SK-N-MC (cell line): ENCODE results near the gene SLC16A11.

Experiments
- DNase-seq: peaks from one replicate; pipeline ENCODE4 v3.0.0-alpha.2; 2011; ENCODE audit warnings: low read depth, low spot score
- H3K27ac ChIP-seq: fragments of 200-600 bp; sonication (generic); 2 replicates; pipeline ENCODE4 v1.5.1; 2016; ENCODE audit warnings: mixed run types
- H3K36me3 ChIP-seq: fragments of 200-600 bp; sonication (generic); 2 replicates; pipeline ENCODE4 v1.6.1; 2017; ENCODE audit warnings: antibody characterized with exemption, low read length, mixed read lengths; ENCODE audit not compliant: insufficient read depth
- H3K4me3 ChIP-seq: fragments of 200-600 bp; sonication (generic); 2 replicates; pipeline ENCODE4 v1.5.1; 2016
- H3K9ac ChIP-seq: fragments of 200-600 bp; sonication (generic); 2 replicates; pipeline ENCODE4 v1.8.0; 2017; ENCODE audit warnings: mixed run types, mixed read lengths; ENCODE audit not compliant: insufficient read length
- H3K9me3 ChIP-seq: fragments of 200-600 bp; sonication (generic); 2 replicates; pipeline ENCODE4 v1.6.1; 2017; ENCODE audit warnings: low read depth, mild to moderate bottlenecking, antibody characterized with exemption, low read length, moderate library complexity, mixed read lengths
- EZH2 ChIP-seq: fragments of 200-600 bp; sonication (generic); IDR thresholded peaks from one replicate; pipeline ENCODE4 v1.6.1; 2017; ENCODE audit warnings: antibody characterized with exemption
- FOXP2 ChIP-seq: optimal IDR thresholded peaks from 2 replicates; pipeline ENCODE3; 2011; ENCODE audit warnings: mild to moderate bottlenecking, moderate library complexity; ENCODE audit not compliant: insufficient read depth; ENCODE audit errors: extremely low read length, control extremely low read depth
- POLR2AphosphoS5 ChIP-seq: IDR thresholded peaks from 2 replicates; pipeline ENCODE4 v1.6.1; 2012; ENCODE audit warnings: mild to moderate bottlenecking, low read depth, low read length, borderline replicate concordance

The SLC16A11 gene

GRCh38 chr17:7023576-7024401 lies 20.1 kb downstream of the SLC16A11 start:
- Histone ChIP-seq H3K4me3 (peak overlapping the region; percentile 73), H3K27ac (peak overlapping the region; percentile 74), H3K9me3 (no peaks in the 10 kb centered on the region), H3K36me3 (no peaks in the 10 kb centered on the region), H3K9ac (peak overlapping the region; percentile 75)
- peak; percentile 29; the same call in 1 of the 2 replicates for TF ChIP-seq POLR2AphosphoS5
- no peak for TF ChIP-seq EZH2
- TF ChIP-seq FOXP2 = no peak
- peak; percentile 47 for DNase-seq

DNA sequence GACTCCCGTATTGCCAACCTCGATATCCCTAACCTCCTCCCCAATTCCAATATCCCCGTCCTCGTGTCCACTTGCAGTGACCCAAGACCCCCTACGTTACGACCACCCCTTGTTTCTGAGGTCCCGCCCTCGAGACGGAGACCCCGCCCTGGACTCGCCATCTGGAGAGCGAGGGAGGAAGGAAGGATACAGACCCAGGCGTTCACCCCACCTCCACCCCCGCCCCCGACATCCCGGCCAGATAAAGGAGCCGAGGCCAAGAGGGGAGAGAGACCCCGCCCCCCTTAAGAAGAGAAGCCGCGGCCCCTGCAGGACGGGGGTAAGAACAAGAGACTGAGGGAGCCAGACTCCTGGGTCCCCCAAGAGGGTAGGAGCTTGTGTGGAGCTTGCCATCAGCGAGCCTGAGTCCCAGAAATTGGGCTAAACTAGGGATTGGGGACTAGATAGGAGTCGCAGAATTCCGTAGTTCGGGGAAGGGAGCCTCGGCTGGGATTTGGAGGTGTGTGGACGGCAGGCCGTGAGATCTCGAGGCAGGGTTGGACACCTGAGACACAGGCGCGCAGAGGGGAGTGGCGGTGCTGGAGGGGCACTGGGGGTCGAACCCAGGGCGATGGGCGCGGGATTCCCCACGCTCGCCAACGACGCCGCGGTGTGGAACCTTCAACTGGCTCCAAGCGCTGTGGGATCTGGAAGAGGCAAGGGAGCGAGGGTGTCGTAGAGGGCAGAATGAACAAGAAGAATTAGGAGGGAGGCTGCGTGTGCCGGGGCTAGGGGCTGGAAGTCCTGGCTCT lies 20.9 kb downstream of the SLC16A11 start, which contains the start of gene BCL6B:
BCL6B (plus strand) TSS at position 270 of the 791 bp plus-strand sequence. CDS start 622 bp downstream, outside the sequence.
- peak within 1 kb of the TSS; percentile 75 for H3K9ac ChIP-seq
- peak within 1 kb of the TSS; percentile 73 for H3K4me3 ChIP-seq
- TF ChIP-seq FOXP2 (no peak), POLR2AphosphoS5 (no peak), EZH2 (no peak)
- H3K36me3 ChIP-seq = no peaks in the 10 kb centered on the region
- H3K9me3 ChIP-seq = no peaks in the 10 kb centered on the region
- peak within 1 kb of the TSS; percentile 74 for H3K27ac ChIP-seq
- no peak for DNase-seq

DNA sequence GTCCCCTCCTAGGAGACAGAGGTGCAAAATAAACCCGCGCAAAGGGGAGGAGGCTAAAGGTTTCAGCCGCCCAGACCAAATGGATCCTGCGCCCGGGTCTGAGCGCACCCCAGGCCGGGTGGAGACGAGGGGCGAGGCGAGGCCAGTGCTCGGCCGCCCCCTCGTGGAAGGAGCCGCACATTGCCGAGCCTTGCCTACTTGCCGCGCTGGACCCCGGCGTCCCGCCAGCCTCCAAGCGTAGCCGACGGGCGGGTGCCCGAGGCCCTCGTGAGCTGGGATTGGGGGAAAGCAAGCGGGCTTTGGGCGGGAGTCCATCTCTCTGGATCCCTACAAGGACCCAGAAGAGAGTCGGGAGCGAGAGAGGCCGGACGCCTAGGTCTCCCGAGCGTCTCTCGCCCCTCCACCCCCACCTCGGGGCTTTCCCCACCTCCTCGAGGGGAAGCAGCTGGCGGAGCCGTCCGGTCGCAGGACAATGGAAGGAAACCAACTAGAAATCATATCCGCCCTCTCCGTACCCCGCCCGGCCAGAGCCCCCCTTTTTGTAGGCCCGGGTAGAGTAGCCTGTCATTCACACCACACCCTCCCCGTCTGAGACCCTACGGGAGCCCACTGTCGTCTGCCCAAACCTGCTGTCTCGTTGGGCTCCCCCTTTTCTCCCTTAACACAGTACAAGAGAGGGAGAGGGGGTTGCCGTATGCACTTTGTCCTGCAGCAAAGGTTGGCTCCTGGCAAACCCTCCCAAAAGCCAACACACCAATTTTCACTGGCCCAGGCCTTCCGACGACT lies 21.7 kb downstream of the SLC16A11 start:
- no peak overlapping the region for H3K4me3 ChIP-seq
- no peak overlapping the region for H3K9ac ChIP-seq
- H3K9me3 ChIP-seq = no peaks in the 10 kb centered on the region
- no peaks in the 10 kb centered on the region for H3K36me3 ChIP-seq
- H3K27ac ChIP-seq = no peak overlapping the region
- DNase-seq = no peak
- no peak for TF ChIP-seq EZH2
- no peak for TF ChIP-seq POLR2AphosphoS5
- TF ChIP-seq FOXP2 = no peak

- H3K36me3 ChIP-seq = no peaks in the 10 kb centered on the region; the same call in 1 of the 2 replicates
- no peak for DNase-seq
- H3K9me3 ChIP-seq = no peaks in the 10 kb centered on the region
- H3K4me3 ChIP-seq = no peak overlapping the region
- H3K9ac ChIP-seq = no peak overlapping the region
- TF ChIP-seq EZH2 = no peak
- TF ChIP-seq POLR2AphosphoS5 = no peak
- no peak for TF ChIP-seq FOXP2
- 0 out of 2 replicates have a peak overlapping the region, but pooled peaks have one; percentile 50 for H3K27ac ChIP-seq
These were observed 22.8 kb downstream of the SLC16A11 start for GRCh38 chr17:7020894-7021664.

DNA sequence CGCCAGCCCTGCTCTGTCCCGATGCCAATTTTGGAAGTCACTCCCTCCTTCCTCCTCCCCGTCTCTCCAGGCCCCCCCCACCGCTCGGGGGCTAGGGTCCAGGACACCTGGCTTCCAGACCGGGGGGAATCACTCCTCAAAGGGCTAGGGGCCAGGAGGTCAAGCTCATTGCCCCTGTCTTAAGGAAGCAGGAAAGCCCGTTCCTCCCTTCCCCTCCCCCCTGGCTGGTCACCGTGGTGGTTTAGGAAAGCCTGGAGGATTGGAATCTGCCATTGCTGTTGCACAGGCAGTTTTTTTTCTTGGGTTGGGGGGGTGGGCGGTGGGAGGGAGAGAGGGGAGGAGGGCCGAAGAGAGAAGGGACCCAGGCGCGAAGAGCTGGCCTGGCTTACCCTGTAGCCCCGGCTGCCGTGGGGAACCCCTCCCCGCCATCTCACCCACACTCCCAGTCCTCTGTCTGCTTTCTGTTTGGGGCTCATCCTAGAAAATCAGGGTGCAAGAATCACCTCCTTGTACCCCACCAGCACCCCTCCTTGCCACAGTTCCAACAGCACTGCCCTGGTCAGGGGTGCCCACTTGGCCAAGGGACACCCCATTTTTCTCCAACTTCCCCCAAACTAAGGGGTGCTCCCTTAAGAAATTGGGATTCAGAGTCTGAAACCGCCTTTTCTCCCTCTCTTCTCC lies 23.9 kb downstream of the SLC16A11 start:
- Histone ChIP-seq H3K27ac (no peak overlapping the region), H3K9ac (peak overlapping the region; percentile 16), H3K9me3 (no peaks in the 10 kb centered on the region), H3K4me3 (peak overlapping the region; percentile 54), H3K36me3 (no peaks in the 10 kb centered on the region; the same call in 1 of the 2 replicates)
- TF ChIP-seq FOXP2 (no peak), EZH2 (no peak), POLR2AphosphoS5 (no peak)
- no peak for DNase-seq

DNA sequence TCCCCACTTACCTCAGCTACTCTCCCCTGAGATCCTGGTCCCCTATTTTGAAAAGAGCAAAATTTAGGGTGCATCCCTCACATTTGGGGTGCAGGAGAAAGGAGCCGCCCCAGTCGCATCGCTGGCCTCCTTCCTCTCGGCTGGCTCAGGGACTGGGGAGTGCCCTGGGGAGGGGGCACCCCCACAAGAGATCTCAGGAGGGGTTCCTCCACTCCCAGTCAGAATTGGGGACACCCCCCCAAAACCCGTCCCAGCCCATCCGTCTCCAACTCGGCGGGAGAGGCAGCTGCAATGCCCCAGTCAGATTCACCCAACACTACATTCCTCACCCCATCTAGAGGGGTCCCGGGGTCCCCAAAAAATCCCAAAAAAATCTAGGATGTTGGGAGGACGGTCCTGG lies 24.5 kb downstream of the SLC16A11 start:
- Histone ChIP-seq H3K36me3 (no peaks in the 10 kb centered on the region; the same call in 1 of the 2 replicates), H3K27ac (no peak overlapping the region), H3K4me3 (peak overlapping the region; percentile 54; the same call in 1 of the 2 replicates), H3K9ac (peak overlapping the region; percentile 16), H3K9me3 (no peaks in the 10 kb centered on the region)
- TF ChIP-seq FOXP2 (no peak), POLR2AphosphoS5 (no peak), EZH2 (no peak)
- no peak for DNase-seq
